Fibroblast of lung (primary cell): ENCODE results near the gene EIF2AK2.

Experiments used
- EZH2 ChIP-seq: IDR thresholded peaks from 2 replicates; pipeline ENCODE4 v1.5.1; 2012; ENCODE audit warnings: low read length, control low read depth, mild to moderate bottlenecking; ENCODE audit errors: missing control alignments
- TF ChIP-seq, protein P1 (sequence below), 2 donors: IDR thresholded peaks in 1 of 2; conservative IDR thresholded peaks in 1 of 2; 1 replicate in 1 of 2; 2 replicates in 1 of 2; pipeline ENCODE4 v1.5.1; 2011 to 2012; ENCODE audit warnings: low read length in 2 of 2, control low read depth in 1 of 2, inconsistent platforms in 1 of 2, low read depth in 1 of 2, mild to moderate bottlenecking in 1 of 2

- TF ChIP-seq, protein P1, sequence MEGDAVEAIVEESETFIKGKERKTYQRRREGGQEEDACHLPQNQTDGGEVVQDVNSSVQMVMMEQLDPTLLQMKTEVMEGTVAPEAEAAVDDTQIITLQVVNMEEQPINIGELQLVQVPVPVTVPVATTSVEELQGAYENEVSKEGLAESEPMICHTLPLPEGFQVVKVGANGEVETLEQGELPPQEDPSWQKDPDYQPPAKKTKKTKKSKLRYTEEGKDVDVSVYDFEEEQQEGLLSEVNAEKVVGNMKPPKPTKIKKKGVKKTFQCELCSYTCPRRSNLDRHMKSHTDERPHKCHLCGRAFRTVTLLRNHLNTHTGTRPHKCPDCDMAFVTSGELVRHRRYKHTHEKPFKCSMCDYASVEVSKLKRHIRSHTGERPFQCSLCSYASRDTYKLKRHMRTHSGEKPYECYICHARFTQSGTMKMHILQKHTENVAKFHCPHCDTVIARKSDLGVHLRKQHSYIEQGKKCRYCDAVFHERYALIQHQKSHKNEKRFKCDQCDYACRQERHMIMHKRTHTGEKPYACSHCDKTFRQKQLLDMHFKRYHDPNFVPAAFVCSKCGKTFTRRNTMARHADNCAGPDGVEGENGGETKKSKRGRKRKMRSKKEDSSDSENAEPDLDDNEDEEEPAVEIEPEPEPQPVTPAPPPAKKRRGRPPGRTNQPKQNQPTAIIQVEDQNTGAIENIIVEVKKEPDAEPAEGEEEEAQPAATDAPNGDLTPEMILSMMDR (conservative IDR thresholded peaks at IDR 0.05 in 1 of 2, IDR thresholded peaks at IDR 0.05 in 1 of 2; ENCODE audit: low read depth in 1 of 2, low read length in 2 of 2): no peak
- no peak for TF ChIP-seq EZH2
Measured at GRCh38 chr2:37119157-37119556, 37.6 kb downstream of the EIF2AK2 start.
